PC-9 (cell line): ENCODE data around the gene SLC1A5. TPM values are rescaled to one million over a fixed set of nuclear protein-coding genes. Genes with fewer than 3 reads are reported as not detected.
A peak's percentile ranks its signal among the peaks of the same experiment; 100 is the strongest.

Source experiments
- BruUV-seq: library from RNA; stranded (reverse); fragments of 400-500 nt; replicated peaks from 2 replicates; lab custom pipeline; 2021; lab: Mats Ljungman, UMichigan
- CTCF ChIA-PET: fragments of 300-600 bp; sonication (Branson Sonifier 250); formaldehyde crosslinking; loops from one replicate; lab custom pipeline; 2022; ENCODE audit warnings: antibody characterized with exemption; lab: Charles Lee
- POLR2A ChIA-PET: fragments of 300-600 bp; sonication (Branson Sonifier 250); formaldehyde crosslinking; loops from one replicate; lab custom pipeline; 2022; ENCODE audit warnings: antibody characterized with exemption; ENCODE audit not compliant: unreplicated experiment; lab: Charles Lee
- DNase-seq, 2 experiments: peaks; one replicate each; pipeline versions ENCODE4 v3.0.0 to v3.0.0-alpha.2; 2015 to 2022; ENCODE audit warnings: mixed read lengths in 1 of 2
- H2AFZ ChIP-seq: fragments of 200-600 bp; sonication (generic); 2 replicates; pipeline ENCODE4 v1.8.1; 2017; ENCODE audit warnings: antibody characterized with exemption
- H3F3A ChIP-seq: fragments of 200-600 bp; sonication (generic); 2 replicates; pipeline ENCODE4 v1.8.1; 2017; ENCODE audit warnings: antibody characterized with exemption, mild to moderate bottlenecking, low read depth; ENCODE audit not compliant: insufficient read depth
- H3K27ac ChIP-seq: fragments of 200-600 bp; sonication (generic); 2 replicates; pipeline ENCODE4 v1.6.1; 2016; ENCODE audit warnings: mixed run types
- H3K27me3 ChIP-seq: fragments of 200-600 bp; sonication (generic); 2 replicates; pipeline ENCODE4 v1.6.1; 2016; ENCODE audit warnings: low read depth, mixed run types; ENCODE audit not compliant: insufficient read depth
- H3K36me3 ChIP-seq: fragments of 200-600 bp; sonication (generic); 2 replicates; pipeline ENCODE4 v1.6.1; 2016; ENCODE audit warnings: low read depth, mixed run types
- H3K4me1 ChIP-seq: fragments of 200-600 bp; sonication (generic); replicated peaks from 2 replicates; pipeline ENCODE4 v1.6.1; 2016; ENCODE audit warnings: mixed run types; ENCODE audit not compliant: insufficient read depth
- H3K4me2 ChIP-seq: fragments of 200-600 bp; sonication (generic); 2 replicates; pipeline ENCODE4 v1.6.1; 2017; ENCODE audit warnings: mixed run types
- H3K4me3 ChIP-seq: fragments of 200-600 bp; sonication (generic); 2 replicates; pipeline ENCODE4 v1.6.1; 2016; ENCODE audit warnings: mixed run types
- H3K79me2 ChIP-seq: fragments of 200-600 bp; sonication (generic); 2 replicates; pipeline ENCODE4 v1.6.1; 2017; ENCODE audit warnings: low read depth, mixed run types
- H3K9me2 ChIP-seq: fragments of 200-600 bp; sonication (generic); 2 replicates; pipeline ENCODE4 v1.8.1; 2017; ENCODE audit warnings: mild to moderate bottlenecking; ENCODE audit not compliant: insufficient read depth
- H3K9me3 ChIP-seq: fragments of 200-600 bp; sonication (generic); 2 replicates; pipeline ENCODE4 v1.8.1; 2016; ENCODE audit warnings: low read depth; ENCODE audit not compliant: insufficient read depth
- H4K20me1 ChIP-seq: fragments of 200-600 bp; sonication (generic); 2 replicates; pipeline ENCODE4 v1.8.1; 2017; ENCODE audit not compliant: insufficient read depth
- CTCF ChIP-seq: fragments of 200-600 bp; sonication (generic); conservative IDR thresholded peaks from 2 replicates; pipeline ENCODE4 v1.6.1; 2017; ENCODE audit warnings: mixed run types, antibody characterized with exemption, mild to moderate bottlenecking, moderate library complexity
- EZH2 ChIP-seq: fragments of 200-600 bp; sonication (generic); IDR thresholded peaks from 2 replicates; pipeline ENCODE4 v1.8.0; 2017; ENCODE audit warnings: antibody characterized with exemption, low read depth
- intact Hi-C: fragments of 100-400 bp; cut with micrococcal nuclease; formaldehyde crosslinking; loops from one replicate; pipeline ENCODE4 v1.10.0; 2022; ENCODE audit not compliant: unreplicated experiment
- total RNA-seq: library from RNA; stranded (reverse); gene quantifications from 2 replicates; pipeline ENCODE4 v1.2.3, GENCODE V29; 2021

Gene SLC1A5
- total RNA-seq, 1 experiment from 2014 or later = 264 TPM

GRCh38 chr19:46732172-46732938 is 56.0 kb downstream of the SLC1A5 start:
- Histone ChIP-seq H3K4me3 (no peak overlapping the region), H3K9me3 (no peaks in the 10 kb centered on the region), H3K27me3 (no peaks in the 10 kb centered on the region), H3K27ac (peak overlapping the region; percentile 83), H3K4me2 (peak overlapping the region; percentile 72), H3K36me3 (peaks cover 36% of the 10 kb centered on the region), H3K9me2 (no peaks in the 10 kb centered on the region), H3K79me2 (peaks cover 53% of the 10 kb centered on the region), H4K20me1 (peaks cover 53% of the 10 kb centered on the region), H2AFZ (no peak overlapping the region), H3F3A (peaks cover 58% of the 10 kb centered on the region), H3K4me1 (peaks cover 54% of the 10 kb centered on the region)
- no TSS peak for BruUV-seq
- ChIA-PET CTCF (no interaction called here), POLR2A (interaction anchor here (0.6 kb wide), 1 partner anchor 26 kb away, joined by 3 read pairs; no protein-coding TSS in a partner anchor)
- TF ChIP-seq CTCF (no peak), EZH2 (no peak)
- intact Hi-C loops = loop anchor here (5.0 kb wide), 1 partner anchor 55 kb away; the partner anchor contains the start of gene SLC1A5
- DNase-seq = no peak

- POLR2A ChIA-PET = interaction anchor here (0.6 to 0.8 kb wide), 2 partner anchors 17 to 25 kb away, joined by 3 to 5 read pairs; no protein-coding TSS in a partner anchor
- Histone ChIP-seq H3K9me2 (no peaks in the 10 kb centered on the region), H3K4me1 (peaks cover 54% of the 10 kb centered on the region), H3K4me3 (peak overlapping the region; percentile 2; the same call in 1 of the 2 replicates), H3K27ac (peak overlapping the region; percentile 83), H3K36me3 (peaks cover 44% of the 10 kb centered on the region), H2AFZ (no peak overlapping the region), H3K4me2 (peak overlapping the region; percentile 72), H3K27me3 (no peaks in the 10 kb centered on the region), H3K79me2 (peaks cover 47% of the 10 kb centered on the region), H3K9me3 (no peaks in the 10 kb centered on the region), H3F3A (peaks cover 58% of the 10 kb centered on the region), H4K20me1 (peaks cover 48% of the 10 kb centered on the region)
- peak in 1 of 2 experiments; percentile 56 for DNase-seq
- TF ChIP-seq CTCF (no peak), EZH2 (no peak)
- no TSS peak for BruUV-seq
- intact Hi-C loops = loop anchor here (1.0 to 5.0 kb wide), 3 partner anchors 14 to 56 kb away; partner anchors contain the start of genes PRKD2 and SLC1A5
- CTCF ChIA-PET = no interaction called here
These were observed 56.8 kb downstream of the SLC1A5 start for GRCh38 chr19:46731584-46731983.

GRCh38 chr19:46731007-46731501 is 57.3 kb downstream of the SLC1A5 start:
- CTCF ChIA-PET = no interaction called here
- no peak overlapping the region for H2AFZ ChIP-seq
- POLR2A ChIA-PET = interaction anchor here (0.5 to 0.8 kb wide), 2 partner anchors 16 to 17 kb away, joined by 4 to 5 read pairs; no protein-coding TSS in a partner anchor
- peak overlapping the region; percentile 72 for H3K4me2 ChIP-seq
- DNase-seq = peak; percentile 92 to 96
- H4K20me1 ChIP-seq = peaks cover 47% of the 10 kb centered on the region
- H3K4me1 ChIP-seq = peaks cover 54% of the 10 kb centered on the region
- H3K9me3 ChIP-seq = no peaks in the 10 kb centered on the region
- H3K9me2 ChIP-seq = no peaks in the 10 kb centered on the region
- peak overlapping the region; percentile 2; the same call in 1 of the 2 replicates for H3K4me3 ChIP-seq
- H3K27me3 ChIP-seq = no peaks in the 10 kb centered on the region
- TF ChIP-seq CTCF (no peak), EZH2 (no peak)
- peaks cover 58% of the 10 kb centered on the region for H3F3A ChIP-seq
- intact Hi-C loops = loop anchor here (1.0 to 5.0 kb wide), 3 partner anchors 14 to 56 kb away; partner anchors contain the start of genes PRKD2 and SLC1A5
- peak overlapping the region; percentile 83 for H3K27ac ChIP-seq
- H3K36me3 ChIP-seq = peaks cover 45% of the 10 kb centered on the region
- peaks cover 47% of the 10 kb centered on the region for H3K79me2 ChIP-seq
- BruUV-seq = no TSS peak
